HepG2 (cell line): ENCODE measurements around the gene DDN. TPM values are rescaled to one million over a fixed set of nuclear protein-coding genes. Genes with fewer than 3 reads are reported as not detected.

Source experiments
- ELF3 ChIP-seq: IDR thresholded peaks from 2 replicates; pipeline ENCODE4 v1.6.1; 2016; ENCODE audit warnings: missing genetic modification reagents, missing compliant biosample characterization
- ZFP62 ChIP-seq: sonication (generic); formaldehyde crosslinking; IDR thresholded peaks from 2 replicates; pipeline ENCODE4 v1.4.0; 2020; ENCODE audit warnings: missing genetic modification reagents
- ZMYM2 ChIP-seq: sonication (generic); formaldehyde crosslinking; IDR thresholded peaks from 2 replicates; pipeline ENCODE4 v1.8.0; 2022; ENCODE audit warnings: mild to moderate bottlenecking, missing genetic modification reagents
- ZNF615 ChIP-seq: sonication (generic); formaldehyde crosslinking; IDR thresholded peaks from 2 replicates; pipeline ENCODE4 v1.5.0; 2020; ENCODE audit warnings: mild to moderate bottlenecking, missing genetic modification reagents, borderline replicate concordance
- ZNF724P ChIP-seq: sonication (generic); formaldehyde crosslinking; IDR thresholded peaks from 2 replicates; pipeline ENCODE4 v1.8.0; 2022; ENCODE audit warnings: missing genetic modification reagents, borderline replicate concordance
- polyA plus RNA-seq, 8 experiments: library from polyadenylated mRNA; depleted of rRNA in 3 of 8; stranded (reverse) in 7 of 8; unstranded in 1 of 8; fragments of >200 nt; fragmentation: Illumina TruSeq in 4 of 8; extraction: Trizol in 4 of 8; gene quantifications; 2 replicates each; pipeline versions ENCODE4 v1.2.1 to v1.2.3, GENCODE V29; 2011 to 2016; ENCODE audit warnings: low read depth in 4 of 8, missing spikeins in 1 of 8, mixed read lengths in 1 of 8; ENCODE audit not compliant: insufficient read depth in 1 of 8
- total RNA-seq, 5 experiments: library from RNA; depleted of rRNA; stranded (reverse); fragments of >200 nt; fragmentation: Illumina TruSeq; extraction: Trizol; gene quantifications; 2 replicates each; pipeline ENCODE4 v1.2.3, GENCODE V29; 2016; ENCODE audit warnings: low read depth in 1 of 5
- TF ChIP-seq, protein P1 (sequence below): sonication (generic); formaldehyde crosslinking; IDR thresholded peaks from 2 replicates; pipeline ENCODE4 v1.5.1; 2020; ENCODE audit warnings: mild to moderate bottlenecking, missing genetic modification reagents, moderate library complexity
- TF ChIP-seq, protein P2 (sequence below): sonication (generic); formaldehyde crosslinking; IDR thresholded peaks from 2 replicates; pipeline ENCODE4 v1.4.0; 2020; ENCODE audit warnings: missing genetic modification reagents
- TF ChIP-seq, protein P3 (sequence below): sonication (generic); formaldehyde crosslinking; IDR thresholded peaks from 2 replicates; pipeline ENCODE4 v1.4.0; 2020; ENCODE audit warnings: mild to moderate bottlenecking, missing genetic modification reagents

The DDN gene
- total and polyA plus RNA-seq, 2 of the 13 experiments (the other 11 are each of a cell fraction or from before 2014, with no cell fraction given) = 0.24 to 0.53 TPM

DNA sequence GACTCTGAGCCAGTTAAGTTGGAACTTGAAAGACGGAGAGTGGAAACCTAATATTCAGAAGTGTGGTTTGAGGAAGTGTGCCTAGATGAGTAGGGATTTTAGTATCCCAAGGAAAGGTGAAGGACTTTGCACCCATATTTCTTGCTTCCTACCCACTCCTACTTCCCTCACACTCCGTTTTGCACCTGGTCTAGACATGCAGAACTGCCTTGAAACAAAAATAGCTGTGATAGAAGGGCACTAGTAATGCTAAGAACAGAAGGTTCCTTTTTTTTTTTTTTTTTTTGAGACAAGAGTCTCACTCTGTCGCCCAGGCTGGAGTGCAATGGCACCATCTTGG is 41.2 kb downstream of the DDN start (continued):
- TF ChIP-seq, protein P1, sequence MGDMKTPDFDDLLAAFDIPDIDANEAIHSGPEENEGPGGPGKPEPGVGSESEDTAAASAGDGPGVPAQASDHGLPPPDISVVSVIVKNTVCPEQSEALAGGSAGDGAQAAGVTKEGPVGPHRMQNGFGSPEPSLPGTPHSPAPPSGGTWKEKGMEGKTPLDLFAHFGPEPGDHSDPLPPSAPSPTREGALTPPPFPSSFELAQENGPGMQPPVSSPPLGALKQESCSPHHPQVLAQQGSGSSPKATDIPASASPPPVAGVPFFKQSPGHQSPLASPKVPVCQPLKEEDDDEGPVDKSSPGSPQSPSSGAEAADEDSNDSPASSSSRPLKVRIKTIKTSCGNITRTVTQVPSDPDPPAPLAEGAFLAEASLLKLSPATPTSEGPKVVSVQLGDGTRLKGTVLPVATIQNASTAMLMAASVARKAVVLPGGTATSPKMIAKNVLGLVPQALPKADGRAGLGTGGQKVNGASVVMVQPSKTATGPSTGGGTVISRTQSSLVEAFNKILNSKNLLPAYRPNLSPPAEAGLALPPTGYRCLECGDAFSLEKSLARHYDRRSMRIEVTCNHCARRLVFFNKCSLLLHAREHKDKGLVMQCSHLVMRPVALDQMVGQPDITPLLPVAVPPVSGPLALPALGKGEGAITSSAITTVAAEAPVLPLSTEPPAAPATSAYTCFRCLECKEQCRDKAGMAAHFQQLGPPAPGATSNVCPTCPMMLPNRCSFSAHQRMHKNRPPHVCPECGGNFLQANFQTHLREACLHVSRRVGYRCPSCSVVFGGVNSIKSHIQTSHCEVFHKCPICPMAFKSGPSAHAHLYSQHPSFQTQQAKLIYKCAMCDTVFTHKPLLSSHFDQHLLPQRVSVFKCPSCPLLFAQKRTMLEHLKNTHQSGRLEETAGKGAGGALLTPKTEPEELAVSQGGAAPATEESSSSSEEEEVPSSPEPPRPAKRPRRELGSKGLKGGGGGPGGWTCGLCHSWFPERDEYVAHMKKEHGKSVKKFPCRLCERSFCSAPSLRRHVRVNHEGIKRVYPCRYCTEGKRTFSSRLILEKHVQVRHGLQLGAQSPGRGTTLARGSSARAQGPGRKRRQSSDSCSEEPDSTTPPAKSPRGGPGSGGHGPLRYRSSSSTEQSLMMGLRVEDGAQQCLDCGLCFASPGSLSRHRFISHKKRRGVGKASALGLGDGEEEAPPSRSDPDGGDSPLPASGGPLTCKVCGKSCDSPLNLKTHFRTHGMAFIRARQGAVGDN (CRISPR knock-in tag) = no peak
- TF ChIP-seq ZFP62 (CRISPR knock-in tag) (no peak), ELF3 (CRISPR knock-in tag) (no peak), ZNF615 (no peak), ZMYM2 (no peak), ZNF724P (CRISPR knock-in tag) (no peak)
- TF ChIP-seq, protein P2, sequence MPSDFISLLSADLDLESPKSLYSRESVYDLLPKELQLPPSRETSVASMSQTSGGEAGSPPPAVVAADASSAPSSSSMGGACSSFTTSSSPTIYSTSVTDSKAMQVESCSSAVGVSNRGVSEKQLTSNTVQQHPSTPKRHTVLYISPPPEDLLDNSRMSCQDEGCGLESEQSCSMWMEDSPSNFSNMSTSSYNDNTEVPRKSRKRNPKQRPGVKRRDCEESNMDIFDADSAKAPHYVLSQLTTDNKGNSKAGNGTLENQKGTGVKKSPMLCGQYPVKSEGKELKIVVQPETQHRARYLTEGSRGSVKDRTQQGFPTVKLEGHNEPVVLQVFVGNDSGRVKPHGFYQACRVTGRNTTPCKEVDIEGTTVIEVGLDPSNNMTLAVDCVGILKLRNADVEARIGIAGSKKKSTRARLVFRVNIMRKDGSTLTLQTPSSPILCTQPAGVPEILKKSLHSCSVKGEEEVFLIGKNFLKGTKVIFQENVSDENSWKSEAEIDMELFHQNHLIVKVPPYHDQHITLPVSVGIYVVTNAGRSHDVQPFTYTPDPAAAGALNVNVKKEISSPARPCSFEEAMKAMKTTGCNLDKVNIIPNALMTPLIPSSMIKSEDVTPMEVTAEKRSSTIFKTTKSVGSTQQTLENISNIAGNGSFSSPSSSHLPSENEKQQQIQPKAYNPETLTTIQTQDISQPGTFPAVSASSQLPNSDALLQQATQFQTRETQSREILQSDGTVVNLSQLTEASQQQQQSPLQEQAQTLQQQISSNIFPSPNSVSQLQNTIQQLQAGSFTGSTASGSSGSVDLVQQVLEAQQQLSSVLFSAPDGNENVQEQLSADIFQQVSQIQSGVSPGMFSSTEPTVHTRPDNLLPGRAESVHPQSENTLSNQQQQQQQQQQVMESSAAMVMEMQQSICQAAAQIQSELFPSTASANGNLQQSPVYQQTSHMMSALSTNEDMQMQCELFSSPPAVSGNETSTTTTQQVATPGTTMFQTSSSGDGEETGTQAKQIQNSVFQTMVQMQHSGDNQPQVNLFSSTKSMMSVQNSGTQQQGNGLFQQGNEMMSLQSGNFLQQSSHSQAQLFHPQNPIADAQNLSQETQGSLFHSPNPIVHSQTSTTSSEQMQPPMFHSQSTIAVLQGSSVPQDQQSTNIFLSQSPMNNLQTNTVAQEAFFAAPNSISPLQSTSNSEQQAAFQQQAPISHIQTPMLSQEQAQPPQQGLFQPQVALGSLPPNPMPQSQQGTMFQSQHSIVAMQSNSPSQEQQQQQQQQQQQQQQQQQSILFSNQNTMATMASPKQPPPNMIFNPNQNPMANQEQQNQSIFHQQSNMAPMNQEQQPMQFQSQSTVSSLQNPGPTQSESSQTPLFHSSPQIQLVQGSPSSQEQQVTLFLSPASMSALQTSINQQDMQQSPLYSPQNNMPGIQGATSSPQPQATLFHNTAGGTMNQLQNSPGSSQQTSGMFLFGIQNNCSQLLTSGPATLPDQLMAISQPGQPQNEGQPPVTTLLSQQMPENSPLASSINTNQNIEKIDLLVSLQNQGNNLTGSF (CRISPR knock-in tag) = no peak
- TF ChIP-seq, protein P3, sequence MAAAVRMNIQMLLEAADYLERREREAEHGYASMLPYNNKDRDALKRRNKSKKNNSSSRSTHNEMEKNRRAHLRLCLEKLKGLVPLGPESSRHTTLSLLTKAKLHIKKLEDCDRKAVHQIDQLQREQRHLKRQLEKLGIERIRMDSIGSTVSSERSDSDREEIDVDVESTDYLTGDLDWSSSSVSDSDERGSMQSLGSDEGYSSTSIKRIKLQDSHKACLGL (CRISPR knock-in tag) = no peak
